ENCODE measurements around the gene TECPR1.

Gene TECPR1

DNA sequence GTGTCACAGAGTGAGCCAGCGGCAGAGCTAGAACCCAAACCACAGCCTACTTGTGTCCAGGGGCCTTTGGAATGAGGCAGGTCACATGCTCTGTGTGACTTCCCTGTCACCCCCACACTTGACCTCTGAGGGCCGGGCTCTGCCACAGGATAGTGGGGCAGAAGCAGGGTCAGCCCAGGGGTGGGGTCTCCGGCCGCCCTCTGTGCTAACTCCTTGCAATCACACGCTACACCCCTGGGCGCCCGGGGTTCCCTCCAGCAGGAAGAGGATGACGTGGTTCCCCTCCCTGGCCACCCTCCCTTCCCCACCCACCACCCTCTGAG is 19.8 kb downstream of the TECPR1 start:
- no peak for DNase-seq (ENCODE audit: low read depth)
- TF ChIP-seq, protein P1, sequence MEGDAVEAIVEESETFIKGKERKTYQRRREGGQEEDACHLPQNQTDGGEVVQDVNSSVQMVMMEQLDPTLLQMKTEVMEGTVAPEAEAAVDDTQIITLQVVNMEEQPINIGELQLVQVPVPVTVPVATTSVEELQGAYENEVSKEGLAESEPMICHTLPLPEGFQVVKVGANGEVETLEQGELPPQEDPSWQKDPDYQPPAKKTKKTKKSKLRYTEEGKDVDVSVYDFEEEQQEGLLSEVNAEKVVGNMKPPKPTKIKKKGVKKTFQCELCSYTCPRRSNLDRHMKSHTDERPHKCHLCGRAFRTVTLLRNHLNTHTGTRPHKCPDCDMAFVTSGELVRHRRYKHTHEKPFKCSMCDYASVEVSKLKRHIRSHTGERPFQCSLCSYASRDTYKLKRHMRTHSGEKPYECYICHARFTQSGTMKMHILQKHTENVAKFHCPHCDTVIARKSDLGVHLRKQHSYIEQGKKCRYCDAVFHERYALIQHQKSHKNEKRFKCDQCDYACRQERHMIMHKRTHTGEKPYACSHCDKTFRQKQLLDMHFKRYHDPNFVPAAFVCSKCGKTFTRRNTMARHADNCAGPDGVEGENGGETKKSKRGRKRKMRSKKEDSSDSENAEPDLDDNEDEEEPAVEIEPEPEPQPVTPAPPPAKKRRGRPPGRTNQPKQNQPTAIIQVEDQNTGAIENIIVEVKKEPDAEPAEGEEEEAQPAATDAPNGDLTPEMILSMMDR (IDR thresholded peaks at IDR 0.05; ENCODE audit: insufficient read depth, low read depth, low read length, missing control alignments) = no peak
- no peak overlapping the region for H3K4me3 ChIP-seq (ENCODE audit: low read depth, low read length)

DNA sequence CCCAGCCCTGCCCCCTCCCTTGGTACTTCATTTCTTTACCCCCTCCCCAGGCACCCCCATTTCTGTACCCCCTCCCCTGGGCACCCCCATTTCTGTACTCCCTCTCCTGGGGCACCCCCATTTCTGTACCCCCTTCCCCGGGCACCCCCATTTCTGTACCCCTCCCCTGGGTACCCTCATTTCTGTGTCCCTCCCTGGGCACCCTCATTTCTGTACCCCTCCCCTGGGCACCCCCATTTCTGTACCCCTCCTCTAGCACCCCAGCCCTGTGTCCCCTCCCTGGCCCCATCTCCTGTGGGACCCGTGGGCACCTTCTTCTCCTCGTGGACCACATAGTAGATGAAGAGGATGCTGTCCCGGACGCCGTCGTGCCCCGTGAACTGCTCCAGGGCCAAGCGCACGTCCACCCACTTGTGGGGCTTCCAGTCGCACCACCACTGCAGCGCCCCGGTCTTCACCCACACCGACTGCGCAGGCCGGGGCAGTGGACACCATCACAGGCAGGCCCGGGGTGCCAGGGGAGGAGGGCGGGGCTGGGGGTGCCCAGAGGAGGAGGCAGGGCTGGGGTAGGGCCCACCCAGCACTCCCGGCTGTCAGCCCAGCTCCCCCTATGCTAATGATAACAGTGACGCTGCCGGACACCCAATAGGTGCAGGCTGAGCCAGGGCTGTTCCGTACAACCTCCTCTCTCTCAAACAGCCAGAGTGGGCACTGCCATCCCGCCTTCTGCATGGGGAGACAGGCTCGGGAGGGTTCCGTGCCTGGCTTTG is 20.4 kb downstream of the TECPR1 start:
- no peak overlapping the region for H3K4me3 ChIP-seq (ENCODE audit: low read depth, low read length)
- DNase-seq (ENCODE audit: low read depth) = no peak
- TF ChIP-seq, protein P1 (IDR thresholded peaks at IDR 0.05; ENCODE audit: insufficient read depth, low read depth, low read length, missing control alignments) = no peak

DNA sequence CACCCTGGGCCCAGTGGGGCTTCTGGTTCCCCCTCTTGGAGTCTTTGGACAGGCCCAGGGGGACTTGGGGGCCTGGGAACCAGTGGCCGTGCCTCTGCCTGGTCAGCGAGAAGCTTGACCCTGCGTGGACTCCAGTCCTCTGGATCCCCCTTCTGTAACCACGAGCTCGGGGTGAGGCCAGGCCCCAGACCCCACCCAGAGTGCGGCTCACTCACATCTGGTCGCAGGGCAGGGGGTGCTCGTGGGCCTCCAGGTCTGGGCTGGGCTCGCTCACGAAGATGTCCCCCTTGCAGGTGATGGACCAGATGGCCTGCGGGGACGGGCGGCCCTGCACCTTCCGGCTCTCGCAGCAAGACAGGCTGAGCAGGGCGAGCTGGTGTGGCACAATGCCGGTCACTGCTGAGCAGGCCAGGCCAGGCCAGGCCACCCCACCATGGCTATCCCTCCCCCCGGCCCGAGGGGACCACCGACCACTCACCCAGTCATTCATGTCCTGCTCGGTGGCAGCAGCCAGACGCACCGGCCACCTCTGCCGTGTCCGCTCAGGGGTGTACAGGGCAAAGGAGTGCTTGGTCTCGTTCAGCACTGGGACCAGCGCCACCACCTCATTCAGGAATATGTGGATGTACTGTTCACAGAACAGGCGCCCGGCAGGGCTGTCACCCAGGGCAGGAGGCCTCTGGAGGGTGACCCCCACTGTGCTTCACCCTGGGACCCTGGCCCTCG is 21.1 kb downstream of the TECPR1 start:
- TF ChIP-seq, protein P1 (IDR thresholded peaks at IDR 0.05; ENCODE audit: insufficient read depth, low read depth, low read length, missing control alignments) = no peak
- no peak for DNase-seq (ENCODE audit: low read depth)
- no peak overlapping the region for H3K4me3 ChIP-seq (ENCODE audit: low read depth, low read length)

DNA sequence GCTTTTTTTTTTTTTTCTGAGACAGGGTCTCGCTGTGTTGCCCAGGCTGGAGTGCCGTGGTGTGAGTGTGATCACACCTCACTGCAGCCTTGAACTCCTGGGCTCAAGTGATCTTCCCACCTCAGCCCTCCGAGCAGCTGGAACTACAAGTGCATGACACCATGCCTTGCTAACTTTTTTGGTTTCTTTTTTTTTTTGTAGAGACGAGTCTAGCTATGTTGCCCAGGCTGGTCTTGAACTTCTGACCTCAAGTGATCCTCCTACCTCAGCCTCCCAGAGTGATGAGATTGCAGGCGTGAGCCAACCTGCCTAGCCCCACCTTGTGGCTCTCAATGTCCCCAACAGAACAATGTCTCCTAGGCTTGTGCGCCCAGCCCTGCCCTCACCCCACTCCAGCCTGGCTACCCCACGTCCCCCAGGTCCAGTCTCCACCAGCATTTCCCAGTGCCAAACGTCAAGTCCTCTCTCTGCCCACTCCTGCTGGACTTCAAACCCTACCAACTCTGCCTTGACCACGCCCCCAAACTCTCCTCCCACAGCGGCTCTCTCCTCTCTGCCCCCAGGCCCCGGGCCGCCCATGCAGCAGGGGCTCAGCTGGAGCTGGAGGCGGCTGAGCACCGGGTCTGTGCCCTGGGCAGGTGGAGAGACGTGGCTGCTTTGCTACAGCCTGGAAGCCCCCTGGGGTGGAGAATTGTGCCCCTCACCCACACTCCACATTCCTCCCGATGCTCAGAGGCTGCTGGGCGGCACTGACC is 21.9 kb downstream of the TECPR1 start:
- no peak for DNase-seq (ENCODE audit: low read depth)
- TF ChIP-seq, protein P1 (IDR thresholded peaks at IDR 0.05; ENCODE audit: insufficient read depth, low read depth, low read length, missing control alignments) = no peak
- H3K4me3 ChIP-seq (ENCODE audit: low read depth, low read length) = no peak overlapping the region

DNA sequence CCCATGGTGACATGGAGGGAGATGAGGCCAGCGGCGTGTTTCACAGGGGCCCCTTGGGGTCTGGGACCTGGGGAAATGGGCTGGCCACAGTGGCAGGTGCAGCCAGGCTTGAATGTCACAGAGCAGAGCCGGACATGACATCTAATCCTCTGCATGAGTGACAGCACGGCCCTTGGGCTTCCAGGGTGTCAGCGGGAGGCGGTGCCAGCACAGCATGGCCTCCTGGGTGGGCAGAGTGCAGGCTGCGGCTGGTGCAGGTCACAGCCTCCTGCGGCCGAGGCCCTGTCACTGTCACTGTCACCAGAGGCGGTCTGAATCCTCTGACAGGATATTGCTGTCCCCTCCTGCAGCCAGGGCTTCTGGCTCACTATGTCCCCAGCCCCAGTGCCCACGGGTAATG is 22.6 kb downstream of the TECPR1 start:
- TF ChIP-seq, protein P1 (IDR thresholded peaks at IDR 0.05; ENCODE audit: insufficient read depth, low read depth, low read length, missing control alignments) = no peak
- H3K4me3 ChIP-seq (ENCODE audit: low read depth, low read length) = no peak overlapping the region
- no peak for DNase-seq (ENCODE audit: low read depth)

DNA sequence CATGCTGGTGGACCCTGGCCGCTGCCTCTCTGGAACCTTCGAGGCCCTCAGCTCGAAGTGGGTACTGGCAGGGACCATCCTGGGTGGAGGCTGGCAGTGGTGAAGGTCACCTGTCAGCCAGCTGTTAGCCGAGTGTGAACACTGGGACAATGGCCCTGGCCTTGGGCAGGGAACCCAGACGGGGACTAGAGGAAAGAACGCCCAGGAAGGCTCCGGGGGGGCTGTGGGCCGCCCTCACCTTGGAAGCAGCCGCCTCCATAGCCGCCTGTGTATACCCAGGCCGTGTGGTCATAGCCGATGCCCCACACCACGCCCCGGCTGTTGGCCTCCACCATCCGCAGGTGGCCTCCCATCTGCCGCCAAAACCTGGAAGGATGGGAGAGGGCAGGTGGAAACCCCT is 23.2 kb downstream of the TECPR1 start:
- TF ChIP-seq, protein P1 (IDR thresholded peaks at IDR 0.05; ENCODE audit: insufficient read depth, low read depth, low read length, missing control alignments) = no peak
- no peak for DNase-seq (ENCODE audit: low read depth)
- no peak overlapping the region for H3K4me3 ChIP-seq (ENCODE audit: low read depth, low read length)

All from GM12865 (cell line).